SK-N-MC (cell line): ENCODE measurements around the gene EPAS1.

Experiments used
- DNase-seq: peaks from one replicate; pipeline ENCODE4 v3.0.0-alpha.2; 2011; ENCODE audit warnings: low read depth, low spot score
- H3K27ac ChIP-seq: fragments of 200-600 bp; sonication (generic); 2 replicates; pipeline ENCODE4 v1.5.1; 2016; ENCODE audit warnings: mixed run types
- H3K36me3 ChIP-seq: fragments of 200-600 bp; sonication (generic); 2 replicates; pipeline ENCODE4 v1.6.1; 2017; ENCODE audit warnings: antibody characterized with exemption, low read length, mixed read lengths; ENCODE audit not compliant: insufficient read depth
- H3K4me3 ChIP-seq: fragments of 200-600 bp; sonication (generic); 2 replicates; pipeline ENCODE4 v1.5.1; 2016
- H3K9ac ChIP-seq: fragments of 200-600 bp; sonication (generic); 2 replicates; pipeline ENCODE4 v1.8.0; 2017; ENCODE audit warnings: mixed run types, mixed read lengths; ENCODE audit not compliant: insufficient read length
- H3K9me3 ChIP-seq: fragments of 200-600 bp; sonication (generic); 2 replicates; pipeline ENCODE4 v1.6.1; 2017; ENCODE audit warnings: low read depth, mild to moderate bottlenecking, antibody characterized with exemption, low read length, moderate library complexity, mixed read lengths
- EZH2 ChIP-seq: fragments of 200-600 bp; sonication (generic); IDR thresholded peaks from one replicate; pipeline ENCODE4 v1.6.1; 2017; ENCODE audit warnings: antibody characterized with exemption
- FOXP2 ChIP-seq: optimal IDR thresholded peaks from 2 replicates; pipeline ENCODE3; 2011; ENCODE audit warnings: mild to moderate bottlenecking, moderate library complexity; ENCODE audit not compliant: insufficient read depth; ENCODE audit errors: extremely low read length, control extremely low read depth
- POLR2AphosphoS5 ChIP-seq: IDR thresholded peaks from 2 replicates; pipeline ENCODE4 v1.6.1; 2012; ENCODE audit warnings: mild to moderate bottlenecking, low read depth, low read length, borderline replicate concordance

Gene EPAS1

DNA sequence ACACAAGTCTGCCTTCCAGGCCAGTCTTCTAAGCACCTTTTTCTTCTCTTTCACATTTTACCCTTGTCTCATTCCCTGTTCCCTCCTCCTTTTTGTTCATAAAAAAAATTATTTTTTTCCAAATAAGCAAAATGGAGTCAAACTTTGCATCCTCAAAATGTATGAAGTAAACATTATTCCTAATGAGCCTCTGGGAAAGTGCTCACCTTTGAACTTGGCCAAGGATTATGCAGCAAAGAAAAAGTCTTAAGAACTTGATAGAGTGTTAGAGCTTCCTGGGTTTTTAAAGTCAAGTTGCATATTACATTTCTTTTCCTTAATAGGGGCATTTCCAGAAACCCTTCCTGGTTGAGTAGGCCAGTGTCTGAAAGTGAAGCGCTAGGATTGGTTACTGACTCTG is 31.6 kb downstream of the EPAS1 start:
- Histone ChIP-seq H3K9ac (no peak overlapping the region), H3K36me3 (no peaks in the 10 kb centered on the region), H3K4me3 (no peak overlapping the region), H3K9me3 (no peaks in the 10 kb centered on the region), H3K27ac (no peak overlapping the region)
- no peak for TF ChIP-seq FOXP2
- no peak for TF ChIP-seq EZH2
- no peak for TF ChIP-seq POLR2AphosphoS5
- no peak for DNase-seq

DNA sequence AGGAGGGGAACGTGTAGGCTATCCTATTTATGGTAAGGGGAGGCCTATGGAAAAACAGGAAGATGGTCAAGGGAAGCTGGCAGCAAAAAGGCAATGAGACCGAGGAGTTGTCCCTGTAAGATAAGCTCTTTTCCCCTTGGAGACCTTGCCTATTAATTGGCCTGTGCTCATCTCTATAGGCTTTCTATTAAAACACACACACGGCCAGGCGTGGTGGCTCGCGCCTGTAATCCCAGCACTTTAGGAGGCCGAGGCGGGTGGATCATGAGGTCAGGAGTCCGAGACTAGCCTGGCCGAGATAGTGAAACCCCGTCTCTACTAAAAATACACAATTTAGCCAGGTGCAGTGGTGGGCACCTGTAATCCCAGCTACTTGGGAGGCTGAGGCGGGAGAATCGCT is 32.1 kb downstream of the EPAS1 start:
- H3K9ac ChIP-seq = no peak overlapping the region
- H3K27ac ChIP-seq = no peak overlapping the region
- DNase-seq = no peak
- TF ChIP-seq FOXP2 (no peak), POLR2AphosphoS5 (no peak), EZH2 (no peak)
- no peaks in the 10 kb centered on the region for H3K36me3 ChIP-seq
- no peaks in the 10 kb centered on the region for H3K9me3 ChIP-seq
- H3K4me3 ChIP-seq = no peak overlapping the region

DNA sequence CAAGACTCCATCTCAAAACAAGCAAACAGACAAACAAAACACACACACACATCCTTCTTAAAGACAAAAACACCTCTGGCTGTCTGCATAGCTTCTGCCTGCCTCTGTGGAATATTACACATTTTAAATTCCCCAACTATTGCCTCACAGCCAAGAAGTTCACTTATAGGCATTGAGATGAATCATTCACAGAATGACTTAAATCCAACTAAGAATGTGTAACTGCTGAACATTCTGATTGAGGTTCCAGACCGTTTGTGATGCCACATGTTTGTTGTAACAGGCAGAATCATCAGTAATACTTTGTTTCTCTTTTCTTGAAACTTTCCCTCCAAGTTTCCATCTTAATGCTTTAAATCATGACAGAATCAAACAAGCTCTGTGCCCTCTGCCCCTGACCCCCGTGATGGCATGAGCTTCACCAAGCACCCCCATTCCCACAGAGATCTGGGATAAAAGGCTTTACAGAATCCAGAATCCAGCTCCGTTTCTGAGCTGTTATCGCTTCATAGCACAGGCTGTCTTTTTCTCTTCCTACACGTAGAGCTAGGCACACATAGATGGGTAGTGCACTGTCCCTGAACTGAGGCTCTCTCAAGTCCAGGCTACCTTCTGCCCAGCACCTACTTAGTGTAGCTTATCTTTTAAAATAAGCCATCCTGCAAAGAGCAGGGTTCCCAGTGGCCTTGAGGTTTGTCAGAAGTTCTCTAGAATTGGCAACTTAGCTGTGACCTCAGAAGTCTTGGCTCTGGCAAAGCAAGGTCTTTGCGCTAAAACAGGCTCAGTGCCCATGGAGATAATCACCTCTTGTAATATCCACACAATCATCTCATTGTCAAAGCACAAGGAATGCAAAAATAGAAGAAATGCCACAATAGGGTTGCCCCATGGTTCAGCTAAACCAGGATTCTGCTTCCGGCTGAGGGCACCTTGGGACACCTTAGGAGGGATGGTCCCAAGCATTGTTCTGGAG is 32.9 kb downstream of the EPAS1 start:
- no peak for DNase-seq
- H3K27ac ChIP-seq = no peak overlapping the region
- H3K4me3 ChIP-seq = no peak overlapping the region
- no peak for TF ChIP-seq POLR2AphosphoS5
- no peak for TF ChIP-seq FOXP2
- no peak for TF ChIP-seq EZH2
- no peaks in the 10 kb centered on the region for H3K9me3 ChIP-seq
- H3K36me3 ChIP-seq = no peaks in the 10 kb centered on the region
- no peak overlapping the region for H3K9ac ChIP-seq

DNA sequence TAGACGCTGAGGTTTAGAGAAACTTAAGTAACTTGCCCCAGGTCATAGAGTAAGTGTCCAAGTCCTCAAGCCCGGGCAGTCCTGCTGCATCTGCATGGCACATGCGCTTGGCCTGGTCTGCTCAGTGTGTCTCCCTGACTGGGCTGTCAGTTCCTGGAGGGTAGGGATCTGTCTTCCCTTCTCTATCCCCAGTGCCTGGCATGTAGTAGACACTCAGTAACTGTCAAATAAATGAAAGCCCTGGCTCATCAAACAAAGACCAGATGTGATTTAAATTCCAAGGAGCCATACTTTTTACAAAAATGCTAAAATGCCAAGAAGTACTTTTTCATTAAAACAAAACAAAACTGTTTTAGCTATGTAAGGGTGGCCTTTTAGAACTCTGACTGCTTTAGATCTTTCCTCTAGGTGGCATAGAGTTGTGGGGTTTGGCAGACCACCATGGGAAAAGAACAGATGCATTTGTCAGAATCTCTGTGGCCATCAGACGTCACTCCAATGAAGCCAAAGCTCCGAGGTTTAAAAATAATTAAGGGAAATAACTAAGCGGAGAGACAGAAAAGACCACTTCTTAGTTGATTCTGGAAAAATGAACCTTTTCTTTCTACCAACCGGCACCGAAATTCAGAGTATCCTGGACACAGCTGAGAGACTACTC is 34.0 kb downstream of the EPAS1 start:
- Histone ChIP-seq H3K27ac (no peak overlapping the region), H3K36me3 (no peaks in the 10 kb centered on the region), H3K4me3 (no peak overlapping the region), H3K9ac (no peak overlapping the region), H3K9me3 (no peaks in the 10 kb centered on the region)
- no peak for DNase-seq
- no peak for TF ChIP-seq FOXP2
- no peak for TF ChIP-seq EZH2
- no peak for TF ChIP-seq POLR2AphosphoS5

DNA sequence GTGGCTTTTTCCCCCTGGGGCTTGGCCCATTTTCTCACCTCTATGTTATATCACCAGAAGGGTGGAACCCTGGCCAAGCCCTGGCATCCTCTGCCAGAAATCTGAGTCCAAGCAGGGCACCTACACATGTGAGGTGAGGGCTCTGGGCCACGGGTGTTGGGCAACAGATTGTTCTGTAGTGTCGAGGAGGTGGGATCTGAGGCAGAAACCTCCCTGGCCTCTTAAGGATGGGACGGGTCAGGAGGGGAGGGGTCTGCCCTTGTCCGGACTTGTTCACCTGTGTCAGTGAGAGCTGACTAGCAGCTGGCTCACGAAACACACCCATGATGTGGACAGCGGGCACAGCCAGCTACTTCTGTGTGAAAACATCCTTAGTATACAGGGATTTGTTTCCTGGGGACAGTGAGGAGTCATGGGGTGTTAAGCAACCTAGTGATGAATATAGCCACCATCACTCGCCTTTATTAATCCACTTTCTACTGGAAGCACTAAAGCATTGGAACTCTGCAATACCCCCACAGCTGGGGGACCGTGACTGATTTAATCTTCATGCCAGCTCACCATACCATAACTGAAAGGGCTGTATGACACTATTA is 35.6 kb downstream of the EPAS1 start:
- DNase-seq = no peak
- no peak overlapping the region for H3K9ac ChIP-seq
- H3K27ac ChIP-seq = no peak overlapping the region
- H3K9me3 ChIP-seq = no peaks in the 10 kb centered on the region
- no peak for TF ChIP-seq POLR2AphosphoS5
- TF ChIP-seq FOXP2 = no peak
- TF ChIP-seq EZH2 = no peak
- no peaks in the 10 kb centered on the region for H3K36me3 ChIP-seq
- H3K4me3 ChIP-seq = no peak overlapping the region

DNA sequence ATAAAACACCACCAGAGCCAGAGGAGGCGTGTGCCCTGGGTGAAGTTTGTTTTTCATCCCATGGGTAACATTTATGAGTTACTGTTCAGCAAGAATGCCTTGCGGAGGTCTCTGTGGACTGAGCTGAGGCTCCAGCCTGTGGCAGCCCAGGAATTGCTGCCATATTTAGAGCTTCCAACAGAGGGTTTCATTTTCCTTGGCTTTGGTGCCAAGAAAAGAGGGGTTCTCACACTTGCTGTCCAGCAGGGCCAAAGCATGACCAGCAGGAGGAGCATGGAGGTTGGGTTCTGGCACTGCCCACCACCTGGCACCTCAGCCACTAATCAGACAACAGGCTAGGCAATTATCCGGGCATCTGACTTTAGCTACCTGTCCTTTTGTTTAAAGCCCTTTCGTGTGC is 36.7 kb downstream of the EPAS1 start:
- H3K9me3 ChIP-seq = no peaks in the 10 kb centered on the region
- TF ChIP-seq FOXP2 = no peak
- no peak for TF ChIP-seq POLR2AphosphoS5
- TF ChIP-seq EZH2 = no peak
- H3K4me3 ChIP-seq = no peak overlapping the region
- no peaks in the 10 kb centered on the region for H3K36me3 ChIP-seq
- H3K9ac ChIP-seq = no peak overlapping the region
- no peak for DNase-seq
- H3K27ac ChIP-seq = no peak overlapping the region

DNA sequence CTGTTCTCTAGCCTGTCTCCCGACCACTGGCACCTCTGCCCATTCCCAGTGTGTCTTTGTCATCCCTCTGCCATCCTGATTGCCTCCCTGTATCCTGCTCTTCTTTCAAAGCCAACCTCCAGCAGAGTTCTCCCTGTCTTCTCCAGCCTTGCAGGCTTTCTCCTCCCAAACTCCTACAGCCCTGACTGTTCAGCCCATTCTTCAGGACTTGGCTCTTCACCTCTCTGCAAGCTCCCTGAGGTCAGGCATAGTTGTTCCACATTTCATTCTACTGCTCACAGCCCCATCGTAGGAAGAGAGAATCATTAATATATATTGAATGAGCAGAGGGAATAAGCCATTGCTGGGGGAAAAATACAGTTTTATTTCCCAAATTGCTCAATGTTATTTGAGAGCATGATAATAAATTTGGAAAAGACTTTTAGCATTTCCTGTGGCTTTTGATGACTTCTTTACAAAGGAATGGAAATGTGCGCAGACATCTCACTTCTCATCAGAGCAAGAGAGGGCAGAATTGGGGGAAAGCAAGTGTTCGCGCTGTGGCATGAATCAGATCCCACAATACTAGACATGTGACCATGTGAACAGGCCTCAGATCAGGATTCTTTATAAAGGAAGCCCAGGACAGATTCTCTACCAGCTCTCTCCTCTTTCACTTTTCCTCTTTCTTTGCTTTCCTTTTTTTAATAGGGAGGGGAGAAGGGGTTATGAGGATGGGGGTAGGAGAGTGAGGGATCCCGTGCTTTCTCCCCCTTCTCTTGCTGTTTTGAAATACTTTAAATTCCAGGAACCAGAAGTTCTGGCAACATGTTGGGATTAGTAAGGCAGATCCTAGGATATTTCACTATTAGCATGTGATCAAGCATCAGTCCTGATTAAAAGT is 37.4 kb downstream of the EPAS1 start:
- Histone ChIP-seq H3K36me3 (no peaks in the 10 kb centered on the region), H3K9me3 (no peaks in the 10 kb centered on the region), H3K4me3 (peak overlapping the region; percentile 55), H3K9ac (peak overlapping the region; percentile 49), H3K27ac (peak overlapping the region; percentile 81)
- TF ChIP-seq EZH2 (no peak), FOXP2 (no peak), POLR2AphosphoS5 (no peak; the same call in 1 of the 2 replicates)
- DNase-seq = peak; percentile 88
